SK-N-SH treated with all-trans-retinoic acid at 6 μM for 48 hours (cell line): ENCODE measurements around the gene FOXF2.
"Not testable (repeated sequence)": the region's sequence is repeated elsewhere in the genome, so short reads cannot be mapped to it uniquely, and the experiment has no call there.

Experiments
- ATAC-seq: fragments of 200-7000 bp; cut with Tn5 transposase; 3 replicates; pipeline ENCODE4 v1.9.1; 2020; ENCODE audit warnings: mild to moderate bottlenecking, moderate library complexity
- ARNTL ChIP-seq: fragments of 450-650 bp; formaldehyde crosslinking; IDR thresholded peaks from 2 replicates; pipeline ENCODE4 v1.5.0; 2020; ENCODE audit warnings: low read depth, mild to moderate bottlenecking, moderate library complexity, borderline replicate concordance
- BACH2 ChIP-seq: fragments of 250-450 bp; sonication (Bioruptor Pico); IDR thresholded peaks from 2 replicates; pipeline ENCODE4 v1.9.0; 2021; ENCODE audit warnings: mild to moderate bottlenecking, borderline replicate concordance
- CSDC2 ChIP-seq: fragments of 250-450 bp; sonication (Bioruptor Pico); IDR thresholded peaks from 2 replicates; pipeline ENCODE4 v1.5.0; 2020; ENCODE audit warnings: mild to moderate bottlenecking, moderate library complexity
- ESRRG ChIP-seq: fragments of 250-450 bp; sonication (Bioruptor Pico); IDR thresholded peaks from 2 replicates; pipeline ENCODE4 v1.6.1; 2021; ENCODE audit warnings: mild to moderate bottlenecking
- GLIS3 ChIP-seq: fragments of 250-450 bp; sonication (Bioruptor Pico); IDR thresholded peaks from 2 replicates; pipeline ENCODE4 v1.5.0; 2020; ENCODE audit warnings: mild to moderate bottlenecking, moderate library complexity
- ISL1 ChIP-seq: fragments of 250-450 bp; sonication (Bioruptor Pico); IDR thresholded peaks from 2 replicates; pipeline ENCODE4 v2.1.2; 2022; ENCODE audit warnings: mild to moderate bottlenecking, moderate library complexity
- OSR1 ChIP-seq: fragments of 250-450 bp; sonication (Bioruptor Pico); IDR thresholded peaks from 2 replicates; pipeline ENCODE4 v1.8.0; 2022; ENCODE audit warnings: moderate library complexity, mild to moderate bottlenecking, inconsistent platforms
- POU6F1 ChIP-seq: fragments of 250-450 bp; sonication (Bioruptor Pico); IDR thresholded peaks from 2 replicates; pipeline ENCODE4 v1.8.0; 2021; ENCODE audit warnings: low read depth, mild to moderate bottlenecking, moderate library complexity, borderline replicate concordance
- PPARA ChIP-seq: fragments of 250-450 bp; sonication (Bioruptor Pico); IDR thresholded peaks from 2 replicates; pipeline ENCODE4 v1.5.0; 2020; ENCODE audit warnings: mild to moderate bottlenecking, borderline replicate concordance
- RARB ChIP-seq: fragments of 250-450 bp; sonication (Bioruptor Pico); IDR thresholded peaks from 2 replicates; pipeline ENCODE4 v1.8.0; 2021; ENCODE audit warnings: mild to moderate bottlenecking, moderate library complexity
- SNAI2 ChIP-seq: fragments of 250-450 bp; sonication (Bioruptor Pico); IDR thresholded peaks from 2 replicates; pipeline ENCODE4 v1.5.0; 2020; ENCODE audit warnings: mild to moderate bottlenecking, moderate library complexity
- TCF4 ChIP-seq: fragments of 250-450 bp; sonication (Bioruptor Pico); IDR thresholded peaks from 2 replicates; pipeline ENCODE4 v1.8.0; 2021; ENCODE audit warnings: mild to moderate bottlenecking, moderate library complexity, borderline replicate concordance
- TOX ChIP-seq: fragments of 250-450 bp; sonication (Bioruptor Pico); IDR thresholded peaks from 2 replicates; pipeline ENCODE4 v1.8.0; 2021; ENCODE audit warnings: mild to moderate bottlenecking, moderate library complexity, borderline replicate concordance
- ZC3H10 ChIP-seq: fragments of 250-450 bp; sonication (Bioruptor Pico); IDR thresholded peaks from 2 replicates; pipeline ENCODE4 v1.5.1; 2021; ENCODE audit warnings: mild to moderate bottlenecking, moderate library complexity
- ZFP3 ChIP-seq: fragments of 250-450 bp; sonication (Bioruptor Pico); IDR thresholded peaks from 2 replicates; pipeline ENCODE4 v1.5.0; 2020; ENCODE audit warnings: mild to moderate bottlenecking, moderate library complexity
- ZNF565 ChIP-seq: fragments of 450-650 bp; formaldehyde crosslinking; conservative IDR thresholded peaks from 2 replicates; pipeline ENCODE4 v1.5.0; 2020; ENCODE audit warnings: low read depth, mild to moderate bottlenecking, moderate library complexity
- ZNF70 ChIP-seq: fragments of 450-650 bp; formaldehyde crosslinking; IDR thresholded peaks from 2 replicates; pipeline ENCODE4 v1.5.0; 2020; ENCODE audit warnings: mild to moderate bottlenecking, moderate library complexity
- TF ChIP-seq, protein P1 (sequence below): fragments of 250-450 bp; sonication (Bioruptor Pico); IDR thresholded peaks from 2 replicates; pipeline ENCODE4 v1.5.1; 2020; ENCODE audit warnings: low read depth, mild to moderate bottlenecking, moderate library complexity
- TF ChIP-seq, protein P2 (sequence below): fragments of 250-450 bp; sonication (Bioruptor Pico); IDR thresholded peaks from 2 replicates; pipeline ENCODE4 v1.5.0; 2020; ENCODE audit warnings: mild to moderate bottlenecking, moderate library complexity
- TF ChIP-seq, protein P3 (sequence below): fragments of 250-450 bp; sonication (Bioruptor Pico); IDR thresholded peaks from 2 replicates; pipeline ENCODE4 v1.8.0; 2020; ENCODE audit warnings: mild to moderate bottlenecking, moderate library complexity, borderline replicate concordance

FOXF2 gene

GRCh38 chr6:1364791-1365190, 24.6 kb upstream of the FOXF2 start:
- no peak for TF ChIP-seq ZNF565 (CRISPR knock-in tag)
- ATAC-seq, result no peak

GRCh38 chr6:1365686-1366085, 23.7 kb upstream of the FOXF2 start:
- TF ChIP-seq TOX (CRISPR knock-in tag), result no peak
- TF ChIP-seq ZNF70, result no peak
- no peak for TF ChIP-seq CSDC2
- TF ChIP-seq, all 23 proteins: peak for 0
- ATAC-seq, result no peak

DNA sequence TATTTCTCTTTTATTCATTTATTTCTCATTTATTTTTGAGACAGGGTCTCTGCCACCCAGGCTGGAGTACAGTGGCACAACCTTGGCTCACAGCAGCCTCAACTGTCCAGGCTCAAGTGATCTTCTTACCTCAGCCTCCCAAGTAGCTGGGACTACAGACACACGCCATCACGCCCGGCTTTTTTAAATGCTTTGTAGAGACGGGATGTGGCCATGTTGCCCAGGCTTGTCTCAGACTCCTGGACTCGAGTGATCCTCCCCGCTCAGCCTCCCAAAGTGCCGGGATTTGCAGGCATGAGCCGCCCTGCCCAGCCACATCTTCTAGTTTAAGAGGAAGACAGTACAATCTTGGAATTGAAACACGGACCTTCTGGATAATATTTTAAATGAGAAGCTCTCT, 21.6 kb upstream of the FOXF2 start:
- TF ChIP-seq PPARA (CRISPR knock-in tag), result no peak
- no peak for TF ChIP-seq ZNF70
- TF ChIP-seq ZNF565 (CRISPR knock-in tag), result no peak
- no peak for TF ChIP-seq CSDC2
- TF ChIP-seq BACH2 (CRISPR knock-in tag), result no peak
- TF ChIP-seq, protein P1, sequence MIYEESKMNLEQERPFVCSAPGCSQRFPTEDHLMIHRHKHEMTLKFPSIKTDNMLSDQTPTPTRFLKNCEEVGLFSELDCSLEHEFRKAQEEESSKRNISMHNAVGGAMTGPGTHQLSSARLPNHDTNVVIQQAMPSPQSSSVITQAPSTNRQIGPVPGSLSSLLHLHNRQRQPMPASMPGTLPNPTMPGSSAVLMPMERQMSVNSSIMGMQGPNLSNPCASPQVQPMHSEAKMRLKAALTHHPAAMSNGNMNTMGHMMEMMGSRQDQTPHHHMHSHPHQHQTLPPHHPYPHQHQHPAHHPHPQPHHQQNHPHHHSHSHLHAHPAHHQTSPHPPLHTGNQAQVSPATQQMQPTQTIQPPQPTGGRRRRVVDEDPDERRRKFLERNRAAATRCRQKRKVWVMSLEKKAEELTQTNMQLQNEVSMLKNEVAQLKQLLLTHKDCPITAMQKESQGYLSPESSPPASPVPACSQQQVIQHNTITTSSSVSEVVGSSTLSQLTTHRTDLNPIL (CRISPR knock-in tag), result no peak
- no peak for ATAC-seq

- ATAC-seq, result no peak
- TF ChIP-seq BACH2 (CRISPR knock-in tag), result no peak
These were observed 20.4 kb upstream of the FOXF2 start for GRCh38 chr6:1368940-1369339.

- ATAC-seq, result not testable (repeated sequence)
These were observed 19.7 kb upstream of the FOXF2 start for GRCh38 chr6:1369695-1370094.

- ATAC-seq, result no peak
- TF ChIP-seq, protein P1 (CRISPR knock-in tag), result no peak
- TF ChIP-seq, protein P2, sequence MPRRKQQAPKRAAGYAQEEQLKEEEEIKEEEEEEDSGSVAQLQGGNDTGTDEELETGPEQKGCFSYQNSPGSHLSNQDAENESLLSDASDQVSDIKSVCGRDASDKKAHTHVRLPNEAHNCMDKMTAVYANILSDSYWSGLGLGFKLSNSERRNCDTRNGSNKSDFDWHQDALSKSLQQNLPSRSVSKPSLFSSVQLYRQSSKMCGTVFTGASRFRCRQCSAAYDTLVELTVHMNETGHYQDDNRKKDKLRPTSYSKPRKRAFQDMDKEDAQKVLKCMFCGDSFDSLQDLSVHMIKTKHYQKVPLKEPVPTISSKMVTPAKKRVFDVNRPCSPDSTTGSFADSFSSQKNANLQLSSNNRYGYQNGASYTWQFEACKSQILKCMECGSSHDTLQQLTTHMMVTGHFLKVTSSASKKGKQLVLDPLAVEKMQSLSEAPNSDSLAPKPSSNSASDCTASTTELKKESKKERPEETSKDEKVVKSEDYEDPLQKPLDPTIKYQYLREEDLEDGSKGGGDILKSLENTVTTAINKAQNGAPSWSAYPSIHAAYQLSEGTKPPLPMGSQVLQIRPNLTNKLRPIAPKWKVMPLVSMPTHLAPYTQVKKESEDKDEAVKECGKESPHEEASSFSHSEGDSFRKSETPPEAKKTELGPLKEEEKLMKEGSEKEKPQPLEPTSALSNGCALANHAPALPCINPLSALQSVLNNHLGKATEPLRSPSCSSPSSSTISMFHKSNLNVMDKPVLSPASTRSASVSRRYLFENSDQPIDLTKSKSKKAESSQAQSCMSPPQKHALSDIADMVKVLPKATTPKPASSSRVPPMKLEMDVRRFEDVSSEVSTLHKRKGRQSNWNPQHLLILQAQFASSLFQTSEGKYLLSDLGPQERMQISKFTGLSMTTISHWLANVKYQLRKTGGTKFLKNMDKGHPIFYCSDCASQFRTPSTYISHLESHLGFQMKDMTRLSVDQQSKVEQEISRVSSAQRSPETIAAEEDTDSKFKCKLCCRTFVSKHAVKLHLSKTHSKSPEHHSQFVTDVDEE (CRISPR knock-in tag), result no peak
- TF ChIP-seq ISL1 (CRISPR knock-in tag) (no peak), ZNF565 (CRISPR knock-in tag) (no peak), ZNF70 (no peak), GLIS3 (no peak), CSDC2 (no peak), OSR1 (no peak), PPARA (CRISPR knock-in tag) (no peak), ZFP3 (CRISPR knock-in tag) (no peak), POU6F1 (CRISPR knock-in tag) (no peak), ARNTL (no peak), ZC3H10 (no peak), TCF4 (no peak), RARB (CRISPR knock-in tag) (no peak), BACH2 (CRISPR knock-in tag) (no peak)
These were observed 17.4 kb upstream of the FOXF2 start for GRCh38 chr6:1371933-1372332.

DNA sequence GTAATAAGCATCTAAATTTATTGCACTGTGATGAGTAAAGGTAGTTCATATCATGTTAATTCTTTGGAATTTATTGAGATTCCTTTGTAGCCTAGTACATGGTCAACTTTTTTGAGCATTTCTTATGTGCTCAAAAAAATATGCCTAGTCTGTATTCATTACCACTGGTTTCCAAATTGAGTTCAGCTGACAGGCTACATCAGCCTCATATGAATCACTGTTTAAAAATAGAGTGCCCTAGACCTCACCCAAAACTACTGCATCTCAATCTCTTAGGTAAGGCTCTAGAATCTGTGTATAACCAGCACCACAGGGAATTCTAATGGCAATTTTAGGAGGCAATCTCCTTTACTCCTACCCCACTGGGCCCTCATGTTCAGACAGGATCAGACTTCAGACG, 16.7 kb upstream of the FOXF2 start:
- no peak for ATAC-seq
- TF ChIP-seq ESRRG (CRISPR knock-in tag) (no peak), SNAI2 (CRISPR knock-in tag) (no peak), ZNF565 (CRISPR knock-in tag) (no peak), RARB (CRISPR knock-in tag) (no peak), BACH2 (CRISPR knock-in tag) (no peak), POU6F1 (CRISPR knock-in tag) (no peak)
- TF ChIP-seq, protein P1 (CRISPR knock-in tag), result no peak
- TF ChIP-seq, protein P3, sequence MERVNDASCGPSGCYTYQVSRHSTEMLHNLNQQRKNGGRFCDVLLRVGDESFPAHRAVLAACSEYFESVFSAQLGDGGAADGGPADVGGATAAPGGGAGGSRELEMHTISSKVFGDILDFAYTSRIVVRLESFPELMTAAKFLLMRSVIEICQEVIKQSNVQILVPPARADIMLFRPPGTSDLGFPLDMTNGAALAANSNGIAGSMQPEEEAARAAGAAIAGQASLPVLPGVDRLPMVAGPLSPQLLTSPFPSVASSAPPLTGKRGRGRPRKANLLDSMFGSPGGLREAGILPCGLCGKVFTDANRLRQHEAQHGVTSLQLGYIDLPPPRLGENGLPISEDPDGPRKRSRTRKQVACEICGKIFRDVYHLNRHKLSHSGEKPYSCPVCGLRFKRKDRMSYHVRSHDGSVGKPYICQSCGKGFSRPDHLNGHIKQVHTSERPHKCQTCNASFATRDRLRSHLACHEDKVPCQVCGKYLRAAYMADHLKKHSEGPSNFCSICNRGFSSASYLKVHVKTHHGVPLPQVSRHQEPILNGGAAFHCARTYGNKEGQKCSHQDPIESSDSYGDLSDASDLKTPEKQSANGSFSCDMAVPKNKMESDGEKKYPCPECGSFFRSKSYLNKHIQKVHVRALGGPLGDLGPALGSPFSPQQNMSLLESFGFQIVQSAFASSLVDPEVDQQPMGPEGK (CRISPR knock-in tag), result no peak
